K562 (cell line): ENCODE results near the gene JMJD1C. TPM values are rescaled to one million over a fixed set of nuclear protein-coding genes. Genes with fewer than 3 reads are reported as not detected.
A peak's percentile ranks its signal among the peaks of the same experiment; 100 is the strongest.

Experiments
- CEBPG ChIP-seq, 3 experiments: fragments of 200-800 bp in 1 of 3; sonication (Bioruptor generic) in 1 of 3; sonication (generic) in 1 of 3; formaldehyde crosslinking in 1 of 3; IDR thresholded peaks in 2 of 3; conservative IDR thresholded peaks in 1 of 3; 2 replicates each; pipeline versions ENCODE4 v1.6.1 to v1.8.0; 2016 to 2022; ENCODE audit warnings: missing compliant biosample characterization in 2 of 3, missing genetic modification characterization in 2 of 3, mild to moderate bottlenecking in 1 of 3, missing genetic modification reagents in 1 of 3
- CSDE1 ChIP-seq, 2 experiments: fragments of 450-650 bp; IDR thresholded peaks; 2 replicates each; pipeline ENCODE4 v1.6.1; 2016; ENCODE audit warnings: mild to moderate bottlenecking in 1 of 2
- HLTF ChIP-seq: fragments of 450-650 bp; IDR thresholded peaks from 2 replicates; pipeline ENCODE4 v1.6.1; 2016
- NCOA1 ChIP-seq: fragments of 450-650 bp; IDR thresholded peaks from 2 replicates; pipeline ENCODE4 v1.6.1; 2016; ENCODE audit warnings: low read depth
- RBM22 ChIP-seq: fragments of 200-400 bp; formaldehyde crosslinking; IDR thresholded peaks from 2 replicates; pipeline ENCODE4 v1.6.1; 2018; ENCODE audit warnings: low read length, low read depth; ENCODE audit not compliant: poor library complexity, severe bottlenecking
- SMARCA5 ChIP-seq: fragments of 450-650 bp; IDR thresholded peaks from 2 replicates; pipeline ENCODE4 v1.6.1; 2016
- ZNF184 ChIP-seq: sonication (generic); formaldehyde crosslinking; IDR thresholded peaks from 2 replicates; pipeline ENCODE4 v1.5.0; 2020; ENCODE audit warnings: missing genetic modification reagents
- polyA plus RNA-seq, 8 experiments: library from polyadenylated mRNA; depleted of rRNA in 4 of 8; stranded (reverse) in 5 of 8; unstranded in 3 of 8; fragments of >200 nt; fragmentation: Nextera tagmentation in 2 of 8; fragmentation: Illumina TruSeq in 1 of 8; extraction: Ambion mirVana in 2 of 8; extraction: Trizol in 1 of 8; gene quantifications; 2 replicates each; pipeline versions ENCODE4 v1.2.1 to v1.2.3, GENCODE V29; 2011 to 2014; ENCODE audit warnings: inconsistent platforms in 1 of 8, missing spikeins in 1 of 8
- total RNA-seq, 7 experiments: library from RNA; depleted of rRNA in 6 of 7; stranded (reverse); fragments of >200 nt in 6 of 7; fragmentation: Illumina TruSeq in 2 of 7; extraction: Trizol in 2 of 7; gene quantifications; 2 replicates each; pipeline versions ENCODE4 v1.2.1 to v1.2.3, GENCODE V29; 2011 to 2021; ENCODE audit warnings: low replicate concordance in 1 of 7
- TF ChIP-seq, protein P1 (sequence below), 2 experiments: fragments of 450-650 bp; IDR thresholded peaks; 2 replicates each; pipeline ENCODE4 v1.6.1; 2016; ENCODE audit warnings: mild to moderate bottlenecking in 2 of 2, borderline replicate concordance in 1 of 2, low read depth in 1 of 2, moderate library complexity in 1 of 2
- TF ChIP-seq, protein P2 (sequence below): fragments of 250-450 bp; sonication (Bioruptor Pico); IDR thresholded peaks from 2 replicates; pipeline ENCODE4 v1.8.0; 2022; ENCODE audit warnings: moderate library complexity, mild to moderate bottlenecking, inconsistent platforms
- TF ChIP-seq, protein P3 (sequence below): fragments of 200-400 bp; formaldehyde crosslinking; IDR thresholded peaks from 2 replicates; pipeline ENCODE4 v1.6.1; 2017; ENCODE audit warnings: mild to moderate bottlenecking, low read depth, low read length, moderate library complexity
- TF ChIP-seq, protein P4 (sequence below), 2 experiments: IDR thresholded peaks in 1 of 2; conservative IDR thresholded peaks in 1 of 2; 2 replicates each; pipeline ENCODE4 v1.6.1; 2016; ENCODE audit warnings: low read depth in 2 of 2, mild to moderate bottlenecking in 1 of 2, missing compliant biosample characterization in 1 of 2, missing genetic modification characterization in 1 of 2, moderate library complexity in 1 of 2

JMJD1C gene
- total and polyA plus RNA-seq, 9 of the 15 experiments (the other 6 are each of a cell fraction or from before 2014, with no cell fraction given): 25.3 to 68.0 (median 47.2) TPM

DNA sequence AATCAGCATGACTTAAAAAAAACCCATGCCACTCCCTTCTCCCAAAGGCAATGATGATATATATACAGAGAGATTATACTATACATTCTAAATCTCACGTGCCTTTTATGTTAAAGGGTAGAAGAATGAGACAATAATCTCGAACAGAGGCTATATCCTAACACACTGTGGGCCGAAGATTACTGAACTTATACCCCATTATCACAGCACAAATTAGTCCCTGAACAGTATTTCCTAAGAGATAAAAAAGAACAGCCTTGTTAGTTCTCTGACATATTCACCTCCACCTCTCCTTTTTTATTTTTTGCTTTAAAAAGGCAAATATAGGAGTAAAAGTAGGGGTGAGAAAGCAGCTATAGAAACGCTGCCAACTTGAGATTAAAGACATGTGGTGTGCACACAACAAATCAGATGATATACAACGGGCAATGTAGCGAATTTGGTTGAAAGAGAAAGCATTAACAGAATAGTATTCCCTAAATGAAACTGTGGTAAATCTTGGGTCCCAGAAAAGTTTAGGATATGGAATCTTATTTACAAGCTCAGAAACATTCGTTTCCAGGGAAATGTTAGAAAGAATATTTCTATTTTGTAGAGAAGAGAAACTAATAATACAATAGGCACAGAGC, 69.5 kb downstream of the JMJD1C start (continued):
- TF ChIP-seq, protein P1, sequence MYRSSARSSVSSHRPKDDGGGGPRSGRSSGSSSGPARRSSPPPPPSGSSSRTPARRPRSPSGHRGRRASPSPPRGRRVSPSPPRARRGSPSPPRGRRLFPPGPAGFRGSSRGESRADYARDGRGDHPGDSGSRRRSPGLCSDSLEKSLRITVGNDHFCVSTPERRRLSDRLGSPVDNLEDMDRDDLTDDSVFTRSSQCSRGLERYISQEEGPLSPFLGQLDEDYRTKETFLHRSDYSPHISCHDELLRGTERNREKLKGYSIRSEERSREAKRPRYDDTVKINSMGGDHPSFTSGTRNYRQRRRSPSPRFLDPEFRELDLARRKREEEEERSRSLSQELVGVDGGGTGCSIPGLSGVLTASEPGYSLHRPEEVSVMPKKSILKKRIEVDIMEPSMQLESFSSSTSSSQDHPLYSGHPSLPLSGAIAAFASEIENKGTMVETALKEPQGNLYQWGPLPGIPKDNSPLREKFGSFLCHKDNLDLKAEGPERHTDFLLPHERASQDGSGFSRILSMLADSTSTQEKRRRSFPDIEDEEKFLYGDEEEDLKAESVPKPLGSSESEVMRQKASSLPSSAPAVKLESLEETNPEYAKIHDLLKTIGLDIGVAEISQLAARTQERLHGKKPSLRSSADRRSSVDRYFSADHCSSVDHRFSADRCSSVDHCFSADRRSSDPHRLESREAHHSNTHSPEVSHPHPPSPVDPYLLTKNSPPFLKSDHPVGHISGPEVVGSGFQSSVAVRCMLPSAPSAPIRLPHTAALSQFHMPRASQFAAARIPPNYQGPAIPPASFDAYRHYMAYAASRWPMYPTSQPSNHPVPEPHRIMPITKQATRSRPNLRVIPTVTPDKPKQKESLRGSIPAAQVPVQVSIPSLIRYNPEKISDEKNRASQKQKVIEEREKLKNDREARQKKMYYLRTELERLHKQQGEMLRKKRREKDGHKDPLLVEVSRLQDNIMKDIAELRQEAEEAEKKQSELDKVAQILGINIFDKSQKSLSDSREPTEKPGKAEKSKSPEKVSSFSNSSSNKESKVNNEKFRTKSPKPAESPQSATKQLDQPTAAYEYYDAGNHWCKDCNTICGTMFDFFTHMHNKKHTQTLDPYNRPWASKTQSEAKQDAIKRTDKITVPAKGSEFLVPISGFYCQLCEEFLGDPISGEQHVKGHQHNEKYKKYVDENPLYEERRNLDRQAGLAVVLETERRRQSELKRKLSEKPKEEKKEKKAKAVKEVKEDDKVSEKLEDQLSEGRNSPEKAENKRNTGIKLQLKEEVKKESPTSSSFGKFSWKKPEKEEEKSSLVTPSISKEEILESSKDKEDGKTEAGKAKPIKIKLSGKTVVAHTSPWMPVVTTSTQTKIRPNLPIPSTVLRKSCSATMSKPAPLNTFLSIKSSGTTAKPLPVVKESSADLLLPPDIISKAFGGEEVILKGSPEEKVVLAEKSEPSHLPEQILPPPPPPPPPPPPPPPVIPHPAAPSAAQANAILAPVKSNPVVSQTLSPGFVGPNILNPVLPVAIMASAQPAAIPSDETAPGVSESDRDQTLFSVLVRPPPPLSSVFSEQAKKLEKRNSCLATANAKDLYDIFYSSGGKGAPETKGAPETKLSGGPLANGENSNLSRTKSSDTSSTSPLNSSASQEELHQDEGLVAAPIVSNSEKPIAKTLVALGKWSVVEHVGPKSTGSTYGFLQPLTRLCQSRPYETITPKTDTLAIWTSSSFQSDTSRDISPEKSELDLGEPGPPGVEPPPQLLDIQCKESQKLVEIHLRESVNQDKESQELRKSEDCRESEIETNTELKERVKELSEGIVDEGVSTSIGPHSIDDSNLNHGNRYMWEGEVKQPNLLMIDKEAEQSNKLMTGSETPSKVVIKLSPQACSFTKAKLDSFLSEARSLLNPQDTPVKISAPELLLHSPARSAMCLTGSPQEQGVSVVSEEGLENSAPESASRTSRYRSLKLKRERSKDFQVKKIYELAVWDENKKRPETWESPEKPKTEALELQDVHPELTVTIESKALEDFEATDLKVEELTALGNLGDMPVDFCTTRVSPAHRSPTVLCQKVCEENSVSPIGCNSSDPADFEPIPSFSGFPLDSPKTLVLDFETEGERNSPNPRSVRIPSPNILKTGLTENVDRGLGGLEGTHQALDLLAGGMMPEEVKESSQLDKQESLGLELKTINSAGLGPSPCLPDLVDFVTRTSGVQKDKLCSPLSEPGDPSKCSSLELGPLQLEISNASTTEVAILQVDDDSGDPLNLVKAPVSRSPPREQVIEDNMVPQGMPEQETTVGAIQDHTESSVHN (IDR thresholded peaks at IDR 0.05; ENCODE audit: borderline replicate concordance in 1 of 2, low read depth in 1 of 2): no peak
- TF ChIP-seq NCOA1: no peak
- TF ChIP-seq CSDE1 (IDR thresholded peaks at IDR 0.05): no peak
- no peak for TF ChIP-seq SMARCA5
- TF ChIP-seq, protein P2, sequence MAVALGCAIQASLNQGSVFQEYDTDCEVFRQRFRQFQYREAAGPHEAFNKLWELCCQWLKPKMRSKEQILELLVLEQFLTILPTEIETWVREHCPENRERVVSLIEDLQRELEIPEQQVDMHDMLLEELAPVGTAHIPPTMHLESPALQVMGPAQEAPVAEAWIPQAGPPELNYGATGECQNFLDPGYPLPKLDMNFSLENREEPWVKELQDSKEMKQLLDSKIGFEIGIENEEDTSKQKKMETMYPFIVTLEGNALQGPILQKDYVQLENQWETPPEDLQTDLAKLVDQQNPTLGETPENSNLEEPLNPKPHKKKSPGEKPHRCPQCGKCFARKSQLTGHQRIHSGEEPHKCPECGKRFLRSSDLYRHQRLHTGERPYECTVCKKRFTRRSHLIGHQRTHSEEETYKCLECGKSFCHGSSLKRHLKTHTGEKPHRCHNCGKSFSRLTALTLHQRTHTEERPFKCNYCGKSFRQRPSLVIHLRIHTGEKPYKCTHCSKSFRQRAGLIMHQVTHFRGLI (CRISPR knock-in tag): no peak
- TF ChIP-seq RBM22: no peak
- TF ChIP-seq CEBPG (CRISPR knock-in tag; IDR thresholded peaks at IDR 0.05): no peak
- no peak for TF ChIP-seq CEBPG (tag; conservative IDR thresholded peaks at IDR 0.05 in 1 of 2, IDR thresholded peaks at IDR 0.05 in 1 of 2)
- TF ChIP-seq, protein P3, sequence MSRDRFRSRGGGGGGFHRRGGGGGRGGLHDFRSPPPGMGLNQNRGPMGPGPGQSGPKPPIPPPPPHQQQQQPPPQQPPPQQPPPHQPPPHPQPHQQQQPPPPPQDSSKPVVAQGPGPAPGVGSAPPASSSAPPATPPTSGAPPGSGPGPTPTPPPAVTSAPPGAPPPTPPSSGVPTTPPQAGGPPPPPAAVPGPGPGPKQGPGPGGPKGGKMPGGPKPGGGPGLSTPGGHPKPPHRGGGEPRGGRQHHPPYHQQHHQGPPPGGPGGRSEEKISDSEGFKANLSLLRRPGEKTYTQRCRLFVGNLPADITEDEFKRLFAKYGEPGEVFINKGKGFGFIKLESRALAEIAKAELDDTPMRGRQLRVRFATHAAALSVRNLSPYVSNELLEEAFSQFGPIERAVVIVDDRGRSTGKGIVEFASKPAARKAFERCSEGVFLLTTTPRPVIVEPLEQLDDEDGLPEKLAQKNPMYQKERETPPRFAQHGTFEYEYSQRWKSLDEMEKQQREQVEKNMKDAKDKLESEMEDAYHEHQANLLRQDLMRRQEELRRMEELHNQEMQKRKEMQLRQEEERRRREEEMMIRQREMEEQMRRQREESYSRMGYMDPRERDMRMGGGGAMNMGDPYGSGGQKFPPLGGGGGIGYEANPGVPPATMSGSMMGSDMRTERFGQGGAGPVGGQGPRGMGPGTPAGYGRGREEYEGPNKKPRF: no peak
- TF ChIP-seq HLTF: no peak
- TF ChIP-seq ZNF184 (CRISPR knock-in tag): no peak
- TF ChIP-seq, protein P4, sequence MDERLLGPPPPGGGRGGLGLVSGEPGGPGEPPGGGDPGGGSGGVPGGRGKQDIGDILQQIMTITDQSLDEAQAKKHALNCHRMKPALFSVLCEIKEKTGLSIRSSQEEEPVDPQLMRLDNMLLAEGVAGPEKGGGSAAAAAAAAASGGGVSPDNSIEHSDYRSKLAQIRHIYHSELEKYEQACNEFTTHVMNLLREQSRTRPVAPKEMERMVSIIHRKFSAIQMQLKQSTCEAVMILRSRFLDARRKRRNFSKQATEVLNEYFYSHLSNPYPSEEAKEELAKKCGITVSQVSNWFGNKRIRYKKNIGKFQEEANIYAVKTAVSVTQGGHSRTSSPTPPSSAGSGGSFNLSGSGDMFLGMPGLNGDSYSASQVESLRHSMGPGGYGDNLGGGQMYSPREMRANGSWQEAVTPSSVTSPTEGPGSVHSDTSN (CRISPR knock-in tag; IDR thresholded peaks at IDR 0.05; ENCODE audit: low read depth): no peak
- TF ChIP-seq, protein P4 (tag; conservative IDR thresholded peaks at IDR 0.05; ENCODE audit: low read depth): 0 out of 2 replicates have a peak, but pooled peaks have one; percentile 8
